Fibroblast of lung (primary cell): Measurements from ENCODE around the gene OR2M3.

Source experiments
- CTCF ChIP-seq, 2 donors: IDR thresholded peaks in 1 of 2; conservative IDR thresholded peaks in 1 of 2; 1 replicate in 1 of 2; 2 replicates in 1 of 2; pipeline ENCODE4 v1.5.1; 2011 to 2012; ENCODE audit warnings: low read length in 2 of 2, control low read depth in 1 of 2, inconsistent platforms in 1 of 2, low read depth in 1 of 2, mild to moderate bottlenecking in 1 of 2
- EZH2 ChIP-seq: IDR thresholded peaks from 2 replicates; pipeline ENCODE4 v1.5.1; 2012; ENCODE audit warnings: low read length, control low read depth, mild to moderate bottlenecking; ENCODE audit errors: missing control alignments

DNA sequence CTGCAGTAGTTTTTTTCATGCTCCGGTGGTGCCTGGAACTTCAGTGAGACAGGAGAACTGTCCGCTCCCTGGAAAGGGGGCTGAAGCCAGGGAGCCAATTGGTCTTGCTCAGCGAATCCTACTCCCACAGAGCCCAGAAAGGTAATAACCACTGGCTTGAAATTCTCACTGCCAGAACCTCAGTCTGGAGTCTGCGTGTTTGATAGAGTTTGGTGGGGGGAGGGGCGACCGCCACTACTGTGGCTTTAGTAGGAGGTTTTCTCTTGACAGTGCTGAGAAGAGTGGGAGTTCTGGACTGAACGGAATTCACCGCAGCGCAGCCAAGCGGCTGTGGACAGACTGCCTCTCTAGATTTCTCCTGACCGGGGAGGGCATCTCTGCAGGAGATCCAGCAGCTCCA, 8.0 kb upstream of the OR2M3 start:
- no peak for TF ChIP-seq CTCF (conservative IDR thresholded peaks at IDR 0.05 in 1 of 2, IDR thresholded peaks at IDR 0.05 in 1 of 2; ENCODE audit: low read depth in 1 of 2, low read length in 2 of 2)
- TF ChIP-seq EZH2 = no peak
